ENCODE results near the gene SASH3. TPM values are rescaled to one million over a fixed set of nuclear protein-coding genes. Genes with fewer than 3 reads are reported as not detected.

The SASH3 gene
- total and polyA plus RNA-seq, 2 donors from 2014 or later, result 1.9 to 18.3 TPM

- Histone ChIP-seq H3K9me3 (ENCODE audit: control insufficient read depth in 2 of 3, insufficient read depth in 1 of 3, low read length in 3 of 3) (no peaks in the 10 kb centered on the region), H3K27me3 (ENCODE audit: control insufficient read depth, insufficient read depth, low read length) (no peaks in the 10 kb centered on the region), H3K4me3 (ENCODE audit: low read length in 3 of 3) (no peak overlapping the region), H3K27ac (ENCODE audit: low read depth in 2 of 2, low read length in 2 of 2) (peak overlapping the region in 1 of 2 donors; percentile 4), H3K36me3 (ENCODE audit: control insufficient read depth in 2 of 3, insufficient read depth in 3 of 3, low read length in 3 of 3) (no peaks in the 10 kb centered on the region), H3K4me1 (ENCODE audit: control insufficient read depth in 2 of 3, insufficient read depth in 2 of 3, low read depth in 1 of 3, low read length in 3 of 3) (peaks cover 0 to 9% (median 0%) of the 10 kb centered on the region in 3 donors), H3K9ac (ENCODE audit: low read length in 3 of 3) (no peak overlapping the region)
- intact Hi-C loops (cut with DNase I), result no loop called here
- no peak for TF ChIP-seq CTCF (IDR thresholded peaks at IDR 0.05; ENCODE audit: borderline replicate concordance, extremely low read depth, insufficient read depth)
- DNase-seq (peak in 1 of 5 donors; percentile 33), FAIRE-seq (no peak)
These were observed 5.9 kb upstream of the SASH3 start for GRCh38 chrX:129773649-129774458.

- TF ChIP-seq CTCF (IDR thresholded peaks at IDR 0.05; ENCODE audit: borderline replicate concordance, extremely low read depth, insufficient read depth), result no peak
- Histone ChIP-seq H3K9me3 (ENCODE audit: control insufficient read depth in 2 of 3, insufficient read depth in 1 of 3, low read length in 3 of 3) (no peaks in the 10 kb centered on the region), H3K9ac (ENCODE audit: low read length in 3 of 3) (no peak overlapping the region)
These were observed 2.3 kb upstream of the SASH3 start for GRCh38 chrX:129777218-129778030.

GRCh38 chrX:129779086-129779672 is 570 bp upstream of the SASH3 start:
- H3K4me3 ChIP-seq (ENCODE audit: low read length in 3 of 3), result no peak overlapping the region
- no peak overlapping the region for H3K9ac ChIP-seq (ENCODE audit: low read length in 3 of 3)
- DNase-seq (peak in 1 of 5 donors; percentile 29), FAIRE-seq (no peak)
- H3K4me1 ChIP-seq (ENCODE audit: control insufficient read depth in 2 of 3, insufficient read depth in 2 of 3, low read depth in 1 of 3, low read length in 3 of 3), result no peaks in the 10 kb centered on the region
- intact Hi-C loops (cut with DNase I), result no loop called here
- no peaks in the 10 kb centered on the region for H3K9me3 ChIP-seq (ENCODE audit: control insufficient read depth in 2 of 3, insufficient read depth in 1 of 3, low read length in 3 of 3)
- H3K36me3 ChIP-seq (ENCODE audit: control insufficient read depth in 2 of 3, insufficient read depth in 3 of 3, low read length in 3 of 3), result no peaks in the 10 kb centered on the region
- no peaks in the 10 kb centered on the region for H3K27me3 ChIP-seq (ENCODE audit: control insufficient read depth, insufficient read depth, low read length)
- H3K27ac ChIP-seq (ENCODE audit: low read depth in 2 of 2, low read length in 2 of 2), result no peak overlapping the region
- no peak for TF ChIP-seq CTCF (IDR thresholded peaks at IDR 0.05; ENCODE audit: borderline replicate concordance, extremely low read depth, insufficient read depth)

More at GRCh38 chrX:129777218-129778030, 2.3 kb upstream of the SASH3 start:
- H3K4me3 ChIP-seq (ENCODE audit: low read length in 3 of 3), result no peak overlapping the region
- H3K4me1 ChIP-seq (ENCODE audit: control insufficient read depth in 2 of 3, insufficient read depth in 2 of 3, low read depth in 1 of 3, low read length in 3 of 3), result peaks cover 0 to 4% (median 0%) of the 10 kb centered on the region in 3 donors
- H3K36me3 ChIP-seq (ENCODE audit: control insufficient read depth in 2 of 3, insufficient read depth in 3 of 3, low read length in 3 of 3), result no peaks in the 10 kb centered on the region
- intact Hi-C loops (cut with DNase I), result no loop called here
- DNase-seq (peak in 3 of 5 donors; percentile 33 to 84 (median 36)), FAIRE-seq (no peak)
- no peaks in the 10 kb centered on the region for H3K27me3 ChIP-seq (ENCODE audit: control insufficient read depth, insufficient read depth, low read length)
- peak overlapping the region in 1 of 2 donors; percentile 69 for H3K27ac ChIP-seq (ENCODE audit: low read depth in 2 of 2, low read length in 2 of 2)
